ENCODE data around the gene AHSP. TPM values are rescaled to one million over a fixed set of nuclear protein-coding genes. Genes with fewer than 3 reads are reported as not detected.

Gene AHSP
- total RNA-seq, 1 donor from 2014 or later, result not detected

DNA sequence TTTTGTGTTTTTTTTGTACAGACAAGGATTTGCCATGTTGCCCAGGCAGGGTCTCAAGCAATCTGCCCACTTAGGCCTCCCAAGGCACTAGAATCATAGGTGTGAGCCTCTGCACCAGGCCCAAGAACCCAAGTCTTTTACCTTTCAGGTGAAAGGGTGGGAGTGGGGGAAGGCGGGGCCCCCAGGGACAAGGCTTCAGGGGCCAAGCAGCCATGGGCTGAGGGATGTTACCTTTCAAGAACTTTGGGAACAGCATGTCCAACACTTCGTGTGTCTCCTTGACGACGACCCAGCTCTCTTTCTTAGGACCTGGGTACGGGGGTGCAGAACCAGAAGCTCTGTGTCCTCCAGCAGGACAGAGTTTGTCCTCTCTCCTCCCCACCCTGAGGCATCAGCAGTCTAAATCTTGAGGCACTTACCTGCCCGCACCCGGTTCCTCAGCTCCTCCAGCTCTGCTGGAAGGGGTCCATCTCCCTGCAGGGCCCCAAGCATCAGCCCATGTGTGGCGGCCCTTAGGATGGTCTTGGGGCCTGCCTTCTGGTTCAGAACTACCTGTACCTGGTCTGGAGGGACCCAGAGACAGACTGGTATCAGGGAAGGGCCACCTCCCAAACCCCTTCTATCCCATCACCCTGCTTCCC lies 35.8 kb upstream of the AHSP start:
- Mint-ChIP-seq H3K27me3 (ENCODE audit: unreplicated experiment) (peaks cover 20% of the 10 kb centered on the region), H3K4me1 (ENCODE audit: unreplicated experiment) (peaks cover 7% of the 10 kb centered on the region), H3K9me3 (ENCODE audit: unreplicated experiment) (no peaks in the 10 kb centered on the region), H3K27ac (ENCODE audit: unreplicated experiment) (peak overlapping the region; percentile 77), H3K36me3 (ENCODE audit: low read depth, unreplicated experiment) (peaks cover 34% of the 10 kb centered on the region), H3K4me3 (ENCODE audit: unreplicated experiment) (no peak overlapping the region)
- DNase-seq (ENCODE audit: low spot score), result no peak
- TF ChIP-seq, protein P1, sequence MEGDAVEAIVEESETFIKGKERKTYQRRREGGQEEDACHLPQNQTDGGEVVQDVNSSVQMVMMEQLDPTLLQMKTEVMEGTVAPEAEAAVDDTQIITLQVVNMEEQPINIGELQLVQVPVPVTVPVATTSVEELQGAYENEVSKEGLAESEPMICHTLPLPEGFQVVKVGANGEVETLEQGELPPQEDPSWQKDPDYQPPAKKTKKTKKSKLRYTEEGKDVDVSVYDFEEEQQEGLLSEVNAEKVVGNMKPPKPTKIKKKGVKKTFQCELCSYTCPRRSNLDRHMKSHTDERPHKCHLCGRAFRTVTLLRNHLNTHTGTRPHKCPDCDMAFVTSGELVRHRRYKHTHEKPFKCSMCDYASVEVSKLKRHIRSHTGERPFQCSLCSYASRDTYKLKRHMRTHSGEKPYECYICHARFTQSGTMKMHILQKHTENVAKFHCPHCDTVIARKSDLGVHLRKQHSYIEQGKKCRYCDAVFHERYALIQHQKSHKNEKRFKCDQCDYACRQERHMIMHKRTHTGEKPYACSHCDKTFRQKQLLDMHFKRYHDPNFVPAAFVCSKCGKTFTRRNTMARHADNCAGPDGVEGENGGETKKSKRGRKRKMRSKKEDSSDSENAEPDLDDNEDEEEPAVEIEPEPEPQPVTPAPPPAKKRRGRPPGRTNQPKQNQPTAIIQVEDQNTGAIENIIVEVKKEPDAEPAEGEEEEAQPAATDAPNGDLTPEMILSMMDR (IDR thresholded peaks at IDR 0.05; ENCODE audit: unreplicated experiment), result no peak

DNA sequence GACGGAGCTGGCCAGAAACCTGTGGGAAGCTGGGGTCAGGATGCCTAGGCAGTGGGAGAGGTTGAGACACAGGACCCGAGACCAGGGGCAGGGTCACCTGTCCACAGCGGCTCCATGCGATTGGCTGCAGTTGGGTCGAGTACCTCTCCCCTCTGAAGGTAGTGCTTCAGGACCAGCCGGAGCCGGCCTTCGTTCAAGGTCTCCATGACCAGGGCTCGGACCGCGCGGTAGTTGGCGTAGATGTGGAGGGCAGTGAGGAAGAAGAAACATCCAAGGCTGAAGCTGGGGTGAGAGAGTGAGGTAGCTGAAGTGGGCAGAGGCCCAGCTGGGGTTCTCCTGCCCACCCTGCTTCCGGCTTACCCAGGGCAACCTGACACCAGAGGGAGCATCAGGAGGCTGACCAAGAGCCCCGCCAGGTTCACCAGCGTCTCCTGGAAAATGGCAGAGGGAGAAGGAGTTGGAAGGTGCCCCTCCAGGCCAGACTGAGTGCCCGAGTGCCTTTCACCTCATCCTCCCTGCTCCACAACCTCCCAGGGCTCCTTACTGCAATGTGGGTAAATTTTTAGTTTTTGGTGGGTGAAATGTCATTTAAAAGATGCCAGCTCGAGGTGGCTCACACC lies 34.1 kb upstream of the AHSP start:
- no peak overlapping the region for H3K4me3 Mint-ChIP-seq (ENCODE audit: unreplicated experiment)
- no peak for DNase-seq (ENCODE audit: low spot score)
- H3K36me3 Mint-ChIP-seq (ENCODE audit: low read depth, unreplicated experiment), result peaks cover 48% of the 10 kb centered on the region
- H3K9me3 Mint-ChIP-seq (ENCODE audit: unreplicated experiment), result no peaks in the 10 kb centered on the region
- peaks cover 7% of the 10 kb centered on the region for H3K4me1 Mint-ChIP-seq (ENCODE audit: unreplicated experiment)
- TF ChIP-seq, protein P1 (IDR thresholded peaks at IDR 0.05; ENCODE audit: unreplicated experiment), result no peak
- H3K27ac Mint-ChIP-seq (ENCODE audit: unreplicated experiment), result peak overlapping the region; percentile 1
- peaks cover 17% of the 10 kb centered on the region for H3K27me3 Mint-ChIP-seq (ENCODE audit: unreplicated experiment)

DNA sequence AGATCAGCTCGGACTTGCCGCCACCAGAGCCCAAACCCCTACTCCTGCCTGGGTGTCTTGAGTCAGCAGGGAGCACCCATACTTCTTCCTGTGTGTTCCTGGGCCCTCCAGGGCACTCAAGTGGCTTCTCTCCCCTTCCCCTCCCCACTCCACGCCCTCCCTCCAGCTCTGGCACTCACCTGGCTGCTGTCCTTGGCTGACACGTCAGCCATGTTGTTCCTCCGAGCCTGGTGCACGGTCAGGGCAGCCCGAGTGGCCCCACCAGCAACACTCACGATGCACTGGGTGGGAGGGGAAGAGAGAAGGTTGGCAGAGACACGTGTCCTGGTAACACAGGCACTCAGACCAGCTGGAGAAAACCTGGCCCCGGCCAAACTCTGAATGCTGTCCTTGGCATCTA lies 31.0 kb upstream of the AHSP start:
- Mint-ChIP-seq H3K27me3 (ENCODE audit: unreplicated experiment) (peaks cover 6% of the 10 kb centered on the region), H3K9me3 (ENCODE audit: unreplicated experiment) (no peaks in the 10 kb centered on the region), H3K27ac (ENCODE audit: unreplicated experiment) (no peak overlapping the region), H3K4me1 (ENCODE audit: unreplicated experiment) (peaks cover 7% of the 10 kb centered on the region), H3K4me3 (ENCODE audit: unreplicated experiment) (no peak overlapping the region), H3K36me3 (ENCODE audit: low read depth, unreplicated experiment) (peaks cover 41% of the 10 kb centered on the region)
- DNase-seq (ENCODE audit: low spot score), result no peak
- TF ChIP-seq, protein P1 (IDR thresholded peaks at IDR 0.05; ENCODE audit: unreplicated experiment), result no peak

DNA sequence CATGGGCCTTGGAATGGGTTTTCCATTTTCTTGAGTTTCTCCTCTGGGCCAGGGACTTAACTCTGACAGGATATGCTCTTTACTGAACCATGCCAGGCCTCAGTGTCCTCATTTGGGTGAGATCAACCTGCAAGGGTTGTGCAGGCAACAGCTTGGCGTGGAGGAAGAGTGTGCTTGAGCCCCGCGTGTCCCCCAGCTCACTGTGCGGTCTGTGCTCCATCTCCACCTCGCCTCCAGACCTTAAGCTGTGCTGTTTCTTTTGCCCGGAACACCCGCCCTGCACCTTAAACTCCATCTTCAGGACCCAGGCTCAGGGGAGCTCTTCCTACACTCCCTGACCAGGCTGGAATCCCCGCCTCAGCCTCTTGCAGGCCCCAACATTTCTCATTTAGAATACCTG lies 29.2 kb upstream of the AHSP start:
- Mint-ChIP-seq H3K27ac (ENCODE audit: unreplicated experiment) (no peak overlapping the region), H3K27me3 (ENCODE audit: unreplicated experiment) (peaks cover 1% of the 10 kb centered on the region), H3K4me1 (ENCODE audit: unreplicated experiment) (peaks cover 7% of the 10 kb centered on the region), H3K4me3 (ENCODE audit: unreplicated experiment) (peak overlapping the region; percentile 22), H3K9me3 (ENCODE audit: unreplicated experiment) (no peaks in the 10 kb centered on the region), H3K36me3 (ENCODE audit: low read depth, unreplicated experiment) (peaks cover 29% of the 10 kb centered on the region)
- no peak for DNase-seq (ENCODE audit: low spot score)
- TF ChIP-seq, protein P1 (IDR thresholded peaks at IDR 0.05; ENCODE audit: unreplicated experiment), result no peak

DNA sequence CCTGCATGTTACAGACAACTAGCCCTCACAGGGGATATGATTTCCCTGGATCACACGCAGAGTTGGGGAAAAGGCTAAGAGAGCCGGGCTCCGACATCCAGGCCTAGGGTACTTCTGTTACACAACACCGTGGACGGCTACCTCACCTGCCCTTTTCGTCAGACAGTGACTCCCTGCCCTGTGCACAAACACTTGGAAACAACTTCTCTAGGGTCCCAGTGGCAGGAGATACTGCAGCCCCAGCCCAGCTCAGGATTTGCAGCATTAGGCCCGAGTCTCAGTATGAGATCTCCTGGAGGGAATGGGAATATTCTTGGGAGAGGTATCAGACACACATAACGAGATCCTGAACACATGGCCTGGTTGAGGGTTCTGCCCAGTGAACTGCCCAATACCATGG lies 27.8 kb upstream of the AHSP start:
- peaks cover 15% of the 10 kb centered on the region for H3K4me1 Mint-ChIP-seq (ENCODE audit: unreplicated experiment)
- H3K4me3 Mint-ChIP-seq (ENCODE audit: unreplicated experiment), result no peak overlapping the region
- peaks cover 24% of the 10 kb centered on the region for H3K36me3 Mint-ChIP-seq (ENCODE audit: low read depth, unreplicated experiment)
- TF ChIP-seq, protein P1 (IDR thresholded peaks at IDR 0.05; ENCODE audit: unreplicated experiment), result no peak
- no peak for DNase-seq (ENCODE audit: low spot score)
- no peaks in the 10 kb centered on the region for H3K27me3 Mint-ChIP-seq (ENCODE audit: unreplicated experiment)
- H3K27ac Mint-ChIP-seq (ENCODE audit: unreplicated experiment), result no peak overlapping the region
- H3K9me3 Mint-ChIP-seq (ENCODE audit: unreplicated experiment), result no peaks in the 10 kb centered on the region

Data from endothelial cell (in vitro differentiated cells).